ENCODE measurements around the gene RECQL5. TPM values are rescaled to one million over a fixed set of nuclear protein-coding genes. Genes with fewer than 3 reads are reported as not detected.

The RECQL5 gene
- 10.9 and 18.5 TPM in 2 replicates for total RNA-seq (ENCODE audit: low replicate concordance)

DNA sequence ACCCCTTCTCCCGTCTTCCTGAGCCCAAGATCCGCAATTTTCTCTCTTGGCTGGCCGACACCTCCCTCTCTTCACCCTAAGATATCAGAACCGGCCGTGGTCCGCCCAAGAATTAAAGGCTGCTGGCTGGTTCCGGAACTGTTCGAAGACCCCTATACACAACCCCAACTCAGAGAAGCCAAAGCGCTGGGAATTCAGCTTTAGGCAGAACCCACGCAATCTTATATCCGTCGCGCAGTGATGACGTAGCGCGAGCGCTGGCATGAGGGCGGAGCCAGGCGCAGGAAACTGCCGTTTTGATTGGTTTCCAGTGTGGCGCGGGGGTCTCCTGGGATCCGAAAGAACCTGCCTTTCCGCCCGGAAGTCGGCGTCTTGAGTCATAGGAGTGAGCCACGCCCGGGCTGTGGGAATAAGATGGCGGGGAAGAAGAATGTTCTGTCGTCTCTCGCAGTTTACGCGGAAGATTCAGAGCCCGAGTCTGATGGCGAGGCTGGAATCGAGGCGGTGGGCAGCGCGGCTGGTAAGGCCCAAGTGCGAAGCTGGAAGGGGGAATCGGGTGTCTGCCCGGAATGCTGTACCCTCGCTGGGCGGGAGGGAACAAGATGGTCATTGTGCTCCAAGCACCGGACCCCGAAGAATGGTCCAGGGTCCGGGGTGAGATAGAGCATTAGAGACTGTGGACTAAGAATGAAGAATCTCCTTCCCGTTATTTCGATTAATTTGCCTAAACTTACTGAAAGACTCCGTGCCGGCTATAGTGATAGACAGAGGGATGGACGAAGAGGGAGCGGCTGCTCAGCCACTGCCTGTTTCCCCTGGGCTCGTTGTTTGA, at the start of gene RECQL5, which contains the start of gene SAP30BP:
Gene RECQL5, minus strand, starts transcription at position 196 of the 832 bp plus-strand sequence. CDS start 597 bp downstream, outside the sequence.
Gene SAP30BP, plus strand, starts transcription at position 380 of the 832 bp plus-strand sequence. Its CDS starts 35 bp downstream, at position 415.

DNA sequence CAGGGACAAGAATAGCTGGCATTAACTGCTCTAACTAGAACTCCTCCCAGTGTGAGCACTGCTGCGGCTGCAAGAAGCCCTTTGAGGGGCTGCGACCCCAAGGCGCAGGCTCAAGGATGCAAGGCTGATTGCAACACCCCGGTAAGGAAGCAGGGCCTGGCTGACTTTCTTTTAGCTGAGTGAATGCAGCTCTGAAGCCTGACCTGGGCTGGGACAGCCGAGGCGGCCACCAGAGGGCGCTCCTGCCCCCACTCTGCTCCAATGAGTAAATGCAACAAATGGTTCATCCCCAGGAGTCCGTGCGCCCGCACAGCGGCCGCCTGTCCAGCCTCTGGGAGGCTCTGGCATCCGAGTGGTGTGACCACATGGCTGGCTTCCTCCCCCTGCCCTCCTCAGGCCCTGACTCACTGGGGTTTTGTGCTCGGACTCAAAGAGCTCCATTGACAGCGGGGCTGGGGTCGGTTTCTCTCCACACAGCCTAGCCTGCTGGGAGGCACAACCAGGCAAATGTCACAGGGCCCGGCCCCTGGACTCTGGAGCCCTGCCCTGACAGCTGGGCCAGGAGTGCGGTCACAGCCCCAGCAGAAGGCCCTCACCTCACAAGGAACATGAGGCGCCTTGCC, 34.0 kb downstream of the RECQL5 start, which contains the start of gene SMIM5:
Gene SMIM5, plus strand, starts transcription at position 572 of the 623 bp plus-strand sequence. CDS start 6,768 bp downstream, outside the sequence.

DNA sequence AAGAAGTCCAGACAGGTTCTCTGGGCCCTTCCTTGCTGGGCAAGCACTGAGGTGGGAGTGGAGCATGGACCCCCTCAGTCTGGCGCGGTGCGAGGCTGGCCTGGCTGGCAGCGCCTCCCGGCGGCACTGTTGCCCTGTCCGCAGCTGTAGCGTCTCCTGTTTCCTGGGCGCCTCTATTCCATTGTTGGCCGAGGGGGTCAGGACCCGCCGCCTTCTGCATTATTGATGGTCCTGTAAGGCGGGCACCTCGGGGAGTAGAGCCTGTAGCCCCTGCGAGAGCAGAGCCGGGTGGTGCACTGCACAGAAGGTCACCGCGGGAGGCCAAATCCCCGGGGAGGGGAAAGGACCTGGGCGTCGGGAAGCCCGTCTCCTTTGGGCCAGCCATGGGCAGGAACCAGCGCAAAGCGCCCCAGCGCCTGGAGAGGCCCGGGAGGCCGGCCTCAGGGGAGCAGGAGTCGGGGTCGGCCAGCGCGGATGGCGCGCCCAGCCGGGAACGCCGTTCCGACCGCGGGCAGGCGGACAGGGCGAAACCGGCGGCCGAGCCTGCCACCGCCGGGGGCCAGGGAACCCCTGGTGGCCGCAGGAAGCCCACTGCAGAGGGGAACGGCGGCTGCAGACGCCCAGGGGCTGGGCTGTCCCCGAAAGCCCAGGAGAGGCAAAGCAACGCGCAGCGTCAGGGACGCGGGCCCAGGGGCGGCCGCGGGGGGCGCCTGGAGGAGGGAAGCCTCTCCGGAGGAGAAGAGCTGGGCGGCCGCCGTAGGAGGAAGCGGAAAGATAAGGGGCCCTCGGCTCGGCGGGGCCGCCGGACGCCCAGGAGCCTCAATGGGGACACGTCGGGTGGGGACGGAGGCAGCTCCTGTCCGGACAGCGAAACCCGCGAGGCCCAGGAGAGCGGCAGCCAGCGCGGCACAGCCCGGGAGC, 79.0 kb downstream of the RECQL5 start, which contains the start of gene MYO15B:
Gene MYO15B, plus strand, starts transcription at position 126 of the 921 bp plus-strand sequence. Its CDS starts 258 bp downstream, at position 384.

Other genes with a start within 250 kb of the RECQL5 start
- gene TMEM94, start 210.5 kb downstream of the RECQL5 start, total RNA-seq (ENCODE audit: low replicate concordance) = 16.3 and 22.5 TPM in 2 replicates
- gene CASKIN2, start 151.6 kb downstream of the RECQL5 start, total RNA-seq (ENCODE audit: low replicate concordance) = 4.4 and 5.9 TPM in 2 replicates
- gene TSEN54, start 150.6 kb downstream of the RECQL5 start, total RNA-seq (ENCODE audit: low replicate concordance) = 8.3 and 10.0 TPM in 2 replicates
- 0.59 and 0.75 TPM in 2 replicates for gene LLGL2, start 141.5 kb downstream of the RECQL5 start, total RNA-seq (ENCODE audit: low replicate concordance)
- 1.6 and 4.0 TPM in 2 replicates for gene MYO15B, start 79.4 kb downstream of the RECQL5 start, total RNA-seq (ENCODE audit: low replicate concordance)
- gene SMIM5, start 33.7 kb downstream of the RECQL5 start, total RNA-seq (ENCODE audit: low replicate concordance) = not detected in 2 replicates
- 50.4 and 52.5 TPM in 2 replicates for gene SAP30BP, start 184 bp upstream of the RECQL5 start, total RNA-seq (ENCODE audit: low replicate concordance)
- gene ITGB4, start 54.3 kb upstream of the RECQL5 start, total RNA-seq (ENCODE audit: low replicate concordance) = 0.23 TPM in 2 replicates
- 47.5 and 59.7 TPM in 2 replicates for gene GALK1, start 98.0 kb upstream of the RECQL5 start, total RNA-seq (ENCODE audit: low replicate concordance)
- gene UNK, start 117.7 kb upstream of the RECQL5 start, total RNA-seq (ENCODE audit: low replicate concordance) = 9.6 and 10.4 TPM in 2 replicates
- 0.30 and 0.82 TPM in 2 replicates for gene UNC13D, start 177.2 kb upstream of the RECQL5 start, total RNA-seq (ENCODE audit: low replicate concordance)
- gene WBP2, start 188.2 kb upstream of the RECQL5 start, total RNA-seq (ENCODE audit: low replicate concordance) = 21.3 TPM in 2 replicates
- 17.4 and 21.2 TPM in 2 replicates for gene TRIM47, start 211.4 kb upstream of the RECQL5 start, total RNA-seq (ENCODE audit: low replicate concordance)
- gene TRIM65, start 229.8 kb upstream of the RECQL5 start, total RNA-seq (ENCODE audit: low replicate concordance) = 6.0 and 19.2 TPM in 2 replicates
- gene MRPL38, start 237.7 kb upstream of the RECQL5 start, total RNA-seq (ENCODE audit: low replicate concordance) = 22.0 and 27.7 TPM in 2 replicates